Activated CD8-positive, alpha-beta T cell treated with anti-CD3 and anti-CD28 coated beads for 36 hours (primary cell): ENCODE results near the gene CD24. TPM values are rescaled to one million over a fixed set of nuclear protein-coding genes. Genes with fewer than 3 reads are reported as not detected.

Experiments
- ATAC-seq: fragments of 200-7000 bp; cut with Tn5 transposase; one replicate; pipeline ENCODE4 v1.10.0; 2021; ENCODE audit warnings: mild to moderate bottlenecking, moderate library complexity
- CTCF ChIA-PET: fragments of 350-600 bp; sonication (Branson Sonifier 250); formaldehyde crosslinking; loops from one replicate; lab custom pipeline; 2021; ENCODE audit warnings: antibody characterized with exemption; lab: Charles Lee
- POLR2A ChIA-PET: fragments of 350-600 bp; sonication (Branson Sonifier 250); formaldehyde crosslinking; loops from one replicate; lab custom pipeline; 2021; ENCODE audit warnings: antibody characterized with exemption; lab: Charles Lee
- DNase-seq: peaks from one replicate; pipeline ENCODE4 v3.0.0-alpha.2; 2020
- H3K27ac Mint-ChIP-seq: one replicate; pipeline ENCODE4 v1.8.0; 2021; ENCODE audit warnings: mild to moderate bottlenecking, mixed read lengths
- H3K27me3 Mint-ChIP-seq: one replicate; pipeline ENCODE4 v1.8.0; 2021; ENCODE audit warnings: mixed read lengths
- H3K36me3 Mint-ChIP-seq: one replicate; pipeline ENCODE4 v1.8.0; 2021; ENCODE audit warnings: low read depth, mixed read lengths
- H3K4me1 Mint-ChIP-seq: one replicate; pipeline ENCODE4 v1.8.0; 2021; ENCODE audit warnings: low read depth, mixed read lengths
- H3K4me3 Mint-ChIP-seq: one replicate; pipeline ENCODE4 v1.8.0; 2021; ENCODE audit warnings: mild to moderate bottlenecking, moderate library complexity, mixed read lengths
- H3K9me3 Mint-ChIP-seq: one replicate; pipeline ENCODE4 v1.8.0; 2021; ENCODE audit warnings: mixed read lengths
- CTCF ChIP-seq: fragments of 200-600 bp; IDR thresholded peaks from one replicate; pipeline ENCODE4 v1.8.0; 2022; ENCODE audit warnings: antibody characterized with exemption, mild to moderate bottlenecking
- intact Hi-C: fragments of 100-400 bp; cut with micrococcal nuclease; formaldehyde crosslinking; loops from one replicate; pipeline ENCODE4 v1.10.0; 2022
- total RNA-seq, 2 experiments: library from RNA; stranded (reverse); gene quantifications; one replicate each; pipeline ENCODE4 v1.2.3, GENCODE V29; 2021

The CD24 gene
- total RNA-seq, 2 experiments from 2014 or later: 0.54 to 1.4 TPM

GRCh38 chr6:106924694-106925523, 49.6 kb downstream of the CD24 start:
- no peak for ATAC-seq
- CTCF ChIA-PET: no interaction called here
- H3K27ac Mint-ChIP-seq: no peak overlapping the region
- H3K36me3 Mint-ChIP-seq: no peaks in the 10 kb centered on the region
- DNase-seq: no peak
- peaks cover 20% of the 10 kb centered on the region for H3K27me3 Mint-ChIP-seq
- POLR2A ChIA-PET: no interaction called here
- intact Hi-C loops: no loop called here
- H3K4me1 Mint-ChIP-seq: no peaks in the 10 kb centered on the region
- H3K9me3 Mint-ChIP-seq: no peaks in the 10 kb centered on the region
- TF ChIP-seq CTCF: no peak
- no peak overlapping the region for H3K4me3 Mint-ChIP-seq

GRCh38 chr6:106922626-106923025, 51.9 kb downstream of the CD24 start:
- no peaks in the 10 kb centered on the region for H3K9me3 Mint-ChIP-seq
- ChIA-PET CTCF (no interaction called here), POLR2A (no interaction called here)
- no peaks in the 10 kb centered on the region for H3K4me1 Mint-ChIP-seq
- no peaks in the 10 kb centered on the region for H3K36me3 Mint-ChIP-seq
- peaks cover 19% of the 10 kb centered on the region for H3K27me3 Mint-ChIP-seq
- no peak overlapping the region for H3K4me3 Mint-ChIP-seq
- TF ChIP-seq CTCF: no peak
- intact Hi-C loops: no loop called here
- H3K27ac Mint-ChIP-seq: no peak overlapping the region
- no peak for DNase-seq
- ATAC-seq: no peak

Other genes starting within 250 kb of the CD24 start
- gene MTRES1, start 53.5 kb upstream of the CD24 start, total RNA-seq: 10 to 100 TPM; 17.2 to 18.0 TPM
- 1 to 10 TPM; 5.8 to 6.3 TPM for gene BEND3, start 140.8 kb upstream of the CD24 start, total RNA-seq